Lung (tissue), 12 donors: ENCODE results near the gene NSMCE4A. TPM values are rescaled to one million over a fixed set of nuclear protein-coding genes. Genes with fewer than 3 reads are reported as not detected.

Source experiments
- ATAC-seq: fragments of 200-7000 bp; cut with Tn5 transposase; one replicate; pipeline ENCODE4 v1.9.1; 2020; ENCODE audit warnings: moderate number of reproducible peaks; ENCODE audit not compliant: insufficient read depth, low FRiP score
- DNase-seq, 3 donors: peaks; one replicate each; pipeline ENCODE4 v3.0.0-alpha.2; 2013 to 2017
- H3K27ac ChIP-seq, 2 donors: one replicate each; pipeline ENCODE4 v1.5.1; 2013; ENCODE audit warnings: mild to moderate bottlenecking in 2 of 2, moderate library complexity in 2 of 2, control low read depth in 1 of 2, inconsistent platforms in 1 of 2, low read depth in 1 of 2, low read length in 1 of 2
- H3K27me3 ChIP-seq, 3 donors: one replicate each; pipeline ENCODE4 v1.5.1; 2013; ENCODE audit warnings: low read length in 2 of 3; ENCODE audit not compliant: control insufficient read depth in 3 of 3, insufficient read depth in 3 of 3
- H3K36me3 ChIP-seq, 4 donors: one replicate each; pipeline ENCODE4 v1.5.1; 2013; ENCODE audit warnings: low read length in 4 of 4, mild to moderate bottlenecking in 1 of 4, moderate library complexity in 1 of 4; ENCODE audit not compliant: control insufficient read depth in 4 of 4, insufficient read depth in 4 of 4
- H3K4me1 ChIP-seq, 5 donors: one replicate each; pipeline ENCODE4 v1.5.1; 2013; ENCODE audit warnings: low read length in 5 of 5, mild to moderate bottlenecking in 2 of 5, moderate library complexity in 1 of 5; ENCODE audit not compliant: control insufficient read depth in 5 of 5, insufficient read depth in 5 of 5
- H3K4me3 ChIP-seq: one replicate; pipeline ENCODE4 v1.5.1; 2013; ENCODE audit warnings: mild to moderate bottlenecking, control low read depth, moderate library complexity
- H3K9ac ChIP-seq, 2 donors: one replicate each; pipeline ENCODE4 v1.5.1; 2013; ENCODE audit warnings: low read length in 2 of 2, control low read depth in 1 of 2; ENCODE audit not compliant: insufficient read depth in 1 of 2
- H3K9me3 ChIP-seq, 4 donors: one replicate each; pipeline ENCODE4 v1.5.1; 2013; ENCODE audit warnings: low read length in 3 of 4, mild to moderate bottlenecking in 1 of 4, moderate library complexity in 1 of 4; ENCODE audit not compliant: control insufficient read depth in 4 of 4, insufficient read depth in 3 of 4
- WGBS, 2 donors: extraction: QIAGEN DNeasy Blood & Tissue Kit; methylation state at CpG; one replicate each; pipeline ENCODE4 v1.1.7; 2013; 5-methylcytosine and 5-hydroxymethylcytosine counted together
- polyA plus RNA-seq, 2 donors: library from polyadenylated mRNA; stranded (reverse); fragments of 200-250 nt; gene quantifications; one replicate each; pipeline ENCODE4 v1.2.1, GENCODE V29; 2013
- total RNA-seq, 2 donors: library from RNA; depleted of rRNA in 1 of 2; stranded (reverse); fragments of >200 nt in 1 of 2; gene quantifications; one replicate each; pipeline ENCODE4 v1.2.1, GENCODE V29; 2014 to 2021
- TF ChIP-seq, protein P1 (sequence below): IDR thresholded peaks from 2 replicates; pipeline ENCODE4 v1.5.1; 2012; ENCODE audit warnings: mild to moderate bottlenecking; ENCODE audit errors: control extremely low read depth, extremely low read depth
- donor health status: control.
- donor health status: control.
- donor health status: Bipolar disorder and iron deficiency.
- donor health status: healthy.
- donor health status: DM: yes; HTN: yes; CAD: no.

Gene NSMCE4A
- total and polyA plus RNA-seq, 4 donors: 28.4 to 88.7 (median 65.5) TPM

DNA sequence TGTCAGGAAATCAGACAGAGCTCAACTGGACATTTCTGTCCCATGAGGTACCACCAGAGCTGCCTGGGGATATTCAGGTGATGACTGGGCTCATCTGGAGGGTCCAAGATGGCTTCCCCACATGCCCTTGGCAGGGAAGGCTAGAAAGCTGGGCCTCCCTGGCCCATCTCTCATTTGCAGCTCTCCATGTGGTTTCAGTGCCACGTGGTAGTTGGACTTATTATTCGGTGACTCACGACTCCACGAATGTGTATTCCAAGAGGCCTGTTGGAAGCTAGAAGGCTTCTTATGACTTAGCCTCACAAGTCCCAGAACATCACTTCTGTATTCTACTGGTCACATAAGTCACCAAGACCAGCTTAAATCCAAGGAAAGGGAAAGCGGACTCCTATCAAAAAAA is 22.8 kb downstream of the NSMCE4A start:
- Histone ChIP-seq H3K27ac (no peak overlapping the region), H3K27me3 (no peaks in the 10 kb centered on the region), H3K9ac (no peak overlapping the region), H3K4me1 (peaks cover 0 to 7% (median 0%) of the 10 kb centered on the region in 5 donors), H3K36me3 (peaks cover 0 to 8% (median 3%) of the 10 kb centered on the region in 4 donors), H3K4me3 (no peak overlapping the region), H3K9me3 (no peaks in the 10 kb centered on the region)
- WGBS, 2 donors: 93% methylated on average over 5 of the region's 5 CpGs
- DNase-seq (no peak), ATAC-seq (no peak)
- TF ChIP-seq, protein P1, sequence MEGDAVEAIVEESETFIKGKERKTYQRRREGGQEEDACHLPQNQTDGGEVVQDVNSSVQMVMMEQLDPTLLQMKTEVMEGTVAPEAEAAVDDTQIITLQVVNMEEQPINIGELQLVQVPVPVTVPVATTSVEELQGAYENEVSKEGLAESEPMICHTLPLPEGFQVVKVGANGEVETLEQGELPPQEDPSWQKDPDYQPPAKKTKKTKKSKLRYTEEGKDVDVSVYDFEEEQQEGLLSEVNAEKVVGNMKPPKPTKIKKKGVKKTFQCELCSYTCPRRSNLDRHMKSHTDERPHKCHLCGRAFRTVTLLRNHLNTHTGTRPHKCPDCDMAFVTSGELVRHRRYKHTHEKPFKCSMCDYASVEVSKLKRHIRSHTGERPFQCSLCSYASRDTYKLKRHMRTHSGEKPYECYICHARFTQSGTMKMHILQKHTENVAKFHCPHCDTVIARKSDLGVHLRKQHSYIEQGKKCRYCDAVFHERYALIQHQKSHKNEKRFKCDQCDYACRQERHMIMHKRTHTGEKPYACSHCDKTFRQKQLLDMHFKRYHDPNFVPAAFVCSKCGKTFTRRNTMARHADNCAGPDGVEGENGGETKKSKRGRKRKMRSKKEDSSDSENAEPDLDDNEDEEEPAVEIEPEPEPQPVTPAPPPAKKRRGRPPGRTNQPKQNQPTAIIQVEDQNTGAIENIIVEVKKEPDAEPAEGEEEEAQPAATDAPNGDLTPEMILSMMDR: no peak

DNA sequence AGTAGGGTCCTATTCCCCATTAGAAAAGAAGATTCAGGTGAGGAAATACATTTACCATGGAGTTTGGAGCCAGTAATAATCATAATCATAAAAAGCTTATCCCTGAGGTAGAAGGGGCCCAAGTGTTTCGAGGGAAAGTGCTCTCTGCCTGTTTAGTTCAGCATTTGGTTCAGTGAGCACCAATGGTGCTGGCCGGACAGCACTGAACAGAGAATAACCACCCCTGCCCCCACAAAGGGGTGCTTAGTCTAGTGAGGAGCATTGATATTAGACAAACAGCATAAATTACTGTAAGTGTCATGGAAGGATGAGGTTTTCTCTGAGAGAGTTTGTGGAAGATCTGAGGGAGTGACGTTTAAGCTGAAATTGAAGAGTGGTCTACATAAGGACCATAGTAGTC is 25.6 kb downstream of the NSMCE4A start:
- Histone ChIP-seq H3K9ac (no peak overlapping the region), H3K27ac (no peak overlapping the region), H3K36me3 (no peaks in the 10 kb centered on the region), H3K27me3 (no peaks in the 10 kb centered on the region), H3K9me3 (no peaks in the 10 kb centered on the region), H3K4me1 (peaks cover 0 to 7% (median 0%) of the 10 kb centered on the region in 5 donors), H3K4me3 (no peak overlapping the region)
- ATAC-seq (no peak), DNase-seq (no peak)
- whole genome bisulfite sequencing, 2 donors: 82 to 84% methylated on average over 3 of the region's 3 CpGs
- TF ChIP-seq, protein P1: no peak

DNA sequence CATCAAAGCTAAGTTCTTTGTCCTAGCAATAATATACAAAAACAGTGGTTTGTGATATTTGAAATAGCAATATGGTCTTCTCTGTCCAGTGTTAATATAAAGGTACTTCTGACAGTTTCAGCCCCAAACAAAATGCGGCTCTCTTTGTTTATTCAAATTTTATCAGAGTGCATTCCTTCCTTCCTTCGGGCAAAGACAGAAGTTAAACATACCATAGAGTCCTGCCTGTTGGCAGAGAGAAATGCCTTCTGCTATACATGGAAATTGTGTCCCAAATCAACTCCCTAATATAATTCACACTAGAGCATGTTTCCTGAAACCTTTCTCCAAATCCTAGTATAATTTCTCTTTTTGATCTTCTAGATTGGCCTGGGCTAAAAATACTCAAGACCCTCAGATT is 26.0 kb downstream of the NSMCE4A start:
- ATAC-seq (no peak), DNase-seq (no peak)
- Histone ChIP-seq H3K4me3 (no peak overlapping the region), H3K36me3 (no peaks in the 10 kb centered on the region), H3K9ac (no peak overlapping the region), H3K9me3 (no peaks in the 10 kb centered on the region), H3K4me1 (peaks cover 0 to 7% (median 0%) of the 10 kb centered on the region in 5 donors), H3K27me3 (no peaks in the 10 kb centered on the region), H3K27ac (no peak overlapping the region)
- WGBS, 2 donors: 34 to 72% methylated on average over 2 of the region's 2 CpGs
- TF ChIP-seq, protein P1: no peak
